Measurements from ENCODE around the gene EXD3. TPM values are rescaled to one million over a fixed set of nuclear protein-coding genes. Genes with fewer than 3 reads are reported as not detected.

The EXD3 gene
- total and polyA plus RNA-seq, 2 of the 13 experiments (the other 11 are each of a cell fraction or from before 2014, with no cell fraction given) = 2.7 to 4.8 TPM

DNA sequence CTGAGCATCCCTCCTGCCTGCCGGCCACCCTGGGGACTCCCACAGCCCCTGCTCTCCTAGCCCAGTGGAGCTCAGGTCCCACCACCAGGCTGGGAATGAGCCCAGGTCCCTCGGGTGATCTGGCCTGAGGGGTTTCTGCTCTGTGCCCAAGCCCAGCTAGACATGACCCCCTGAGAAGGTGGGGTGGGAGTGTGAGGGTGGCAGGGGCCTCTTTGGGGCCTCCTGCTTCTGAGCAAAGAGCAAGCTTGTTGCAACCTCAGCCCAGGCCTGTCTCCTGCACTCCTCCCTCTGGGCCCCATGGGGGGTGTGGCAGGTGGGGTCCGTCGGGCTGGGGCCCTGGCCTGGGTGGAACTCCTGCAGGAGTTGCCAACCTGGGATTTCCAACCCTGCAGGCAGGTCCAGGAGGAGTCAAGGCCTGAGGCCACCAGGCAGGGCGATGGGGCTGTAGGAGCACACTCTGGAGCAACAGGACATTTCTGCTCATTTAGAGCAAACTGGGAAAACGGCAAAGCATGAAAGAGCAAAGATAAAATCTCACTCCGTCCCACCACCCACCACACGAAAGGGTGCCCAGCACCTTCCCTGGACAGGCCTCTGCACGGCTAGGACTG lies 109.5 kb downstream of the EXD3 start (continued):
- TF ChIP-seq ZNF281 (CRISPR knock-in tag; IDR thresholded peaks at IDR 0.05; ENCODE audit: borderline replicate concordance) = no peak
- TF ChIP-seq ZNF496 (CRISPR knock-in tag; IDR thresholded peaks at IDR 0.05; ENCODE audit: insufficient replicate concordance) = no peak
- TF ChIP-seq ZNF382 (CRISPR knock-in tag; IDR thresholded peaks at IDR 0.05; ENCODE audit: borderline replicate concordance) = no peak
- TF ChIP-seq, protein P1, sequence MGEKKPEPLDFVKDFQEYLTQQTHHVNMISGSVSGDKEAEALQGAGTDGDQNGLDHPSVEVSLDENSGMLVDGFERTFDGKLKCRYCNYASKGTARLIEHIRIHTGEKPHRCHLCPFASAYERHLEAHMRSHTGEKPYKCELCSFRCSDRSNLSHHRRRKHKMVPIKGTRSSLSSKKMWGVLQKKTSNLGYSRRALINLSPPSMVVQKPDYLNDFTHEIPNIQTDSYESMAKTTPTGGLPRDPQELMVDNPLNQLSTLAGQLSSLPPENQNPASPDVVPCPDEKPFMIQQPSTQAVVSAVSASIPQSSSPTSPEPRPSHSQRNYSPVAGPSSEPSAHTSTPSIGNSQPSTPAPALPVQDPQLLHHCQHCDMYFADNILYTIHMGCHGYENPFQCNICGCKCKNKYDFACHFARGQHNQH (CRISPR knock-in tag; IDR thresholded peaks at IDR 0.05) = no peak
- no peak for TF ChIP-seq POLR2AphosphoS5 (IDR thresholded peaks at IDR 0.05; ENCODE audit: low read depth, low read length)
- no peak for TF ChIP-seq PHB2 (IDR thresholded peaks at IDR 0.05; ENCODE audit: partially characterized antibody)
- TF ChIP-seq, protein P2, sequence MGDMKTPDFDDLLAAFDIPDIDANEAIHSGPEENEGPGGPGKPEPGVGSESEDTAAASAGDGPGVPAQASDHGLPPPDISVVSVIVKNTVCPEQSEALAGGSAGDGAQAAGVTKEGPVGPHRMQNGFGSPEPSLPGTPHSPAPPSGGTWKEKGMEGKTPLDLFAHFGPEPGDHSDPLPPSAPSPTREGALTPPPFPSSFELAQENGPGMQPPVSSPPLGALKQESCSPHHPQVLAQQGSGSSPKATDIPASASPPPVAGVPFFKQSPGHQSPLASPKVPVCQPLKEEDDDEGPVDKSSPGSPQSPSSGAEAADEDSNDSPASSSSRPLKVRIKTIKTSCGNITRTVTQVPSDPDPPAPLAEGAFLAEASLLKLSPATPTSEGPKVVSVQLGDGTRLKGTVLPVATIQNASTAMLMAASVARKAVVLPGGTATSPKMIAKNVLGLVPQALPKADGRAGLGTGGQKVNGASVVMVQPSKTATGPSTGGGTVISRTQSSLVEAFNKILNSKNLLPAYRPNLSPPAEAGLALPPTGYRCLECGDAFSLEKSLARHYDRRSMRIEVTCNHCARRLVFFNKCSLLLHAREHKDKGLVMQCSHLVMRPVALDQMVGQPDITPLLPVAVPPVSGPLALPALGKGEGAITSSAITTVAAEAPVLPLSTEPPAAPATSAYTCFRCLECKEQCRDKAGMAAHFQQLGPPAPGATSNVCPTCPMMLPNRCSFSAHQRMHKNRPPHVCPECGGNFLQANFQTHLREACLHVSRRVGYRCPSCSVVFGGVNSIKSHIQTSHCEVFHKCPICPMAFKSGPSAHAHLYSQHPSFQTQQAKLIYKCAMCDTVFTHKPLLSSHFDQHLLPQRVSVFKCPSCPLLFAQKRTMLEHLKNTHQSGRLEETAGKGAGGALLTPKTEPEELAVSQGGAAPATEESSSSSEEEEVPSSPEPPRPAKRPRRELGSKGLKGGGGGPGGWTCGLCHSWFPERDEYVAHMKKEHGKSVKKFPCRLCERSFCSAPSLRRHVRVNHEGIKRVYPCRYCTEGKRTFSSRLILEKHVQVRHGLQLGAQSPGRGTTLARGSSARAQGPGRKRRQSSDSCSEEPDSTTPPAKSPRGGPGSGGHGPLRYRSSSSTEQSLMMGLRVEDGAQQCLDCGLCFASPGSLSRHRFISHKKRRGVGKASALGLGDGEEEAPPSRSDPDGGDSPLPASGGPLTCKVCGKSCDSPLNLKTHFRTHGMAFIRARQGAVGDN (CRISPR knock-in tag; IDR thresholded peaks at IDR 0.05) = 0 out of 2 replicates have a peak, but pooled peaks have one; percentile 4
- no peak for TF ChIP-seq RFX1 (IDR thresholded peaks at IDR 0.05)
- no peak for TF ChIP-seq PRDM10 (CRISPR knock-in tag; IDR thresholded peaks at IDR 0.05; ENCODE audit: low read depth)
- no peak for TF ChIP-seq ZNF230 (CRISPR knock-in tag; IDR thresholded peaks at IDR 0.05)
- TF ChIP-seq CREBL2 (CRISPR knock-in tag; IDR thresholded peaks at IDR 0.05; ENCODE audit: borderline replicate concordance) = no peak
- no peak for TF ChIP-seq KMT2A (CRISPR knock-in tag; IDR thresholded peaks at IDR 0.05)
- TF ChIP-seq EP300 (IDR thresholded peaks at IDR 0.05; ENCODE audit: low read depth in 2 of 2, low read length in 2 of 2) = peak in 1 of 2 experiments; percentile 18; a peak in 1 of 4 replicates
- TF ChIP-seq EP300 (CRISPR knock-in tag; IDR thresholded peaks at IDR 0.05; ENCODE audit: borderline replicate concordance) = no peak
